ENCODE results near the gene NCAM1.
"Not testable (repeated sequence)": the region's sequence is repeated elsewhere in the genome, so short reads cannot be mapped to it uniquely, and the experiment has no call there.

Gene NCAM1

GRCh38 chr11:113019711-113020110 lies 58.5 kb downstream of the NCAM1 start:
- DNase-seq (ENCODE audit: low read depth in 1 of 2, low spot score in 1 of 2) = no peak

GRCh38 chr11:113021111-113021510 lies 59.9 kb downstream of the NCAM1 start:
- no peak for DNase-seq (ENCODE audit: low read depth in 1 of 2, low spot score in 1 of 2)

- no peak for DNase-seq (ENCODE audit: low read depth in 1 of 2, low spot score in 1 of 2)
These were observed 61.0 kb downstream of the NCAM1 start for GRCh38 chr11:113022262-113022661.

DNA sequence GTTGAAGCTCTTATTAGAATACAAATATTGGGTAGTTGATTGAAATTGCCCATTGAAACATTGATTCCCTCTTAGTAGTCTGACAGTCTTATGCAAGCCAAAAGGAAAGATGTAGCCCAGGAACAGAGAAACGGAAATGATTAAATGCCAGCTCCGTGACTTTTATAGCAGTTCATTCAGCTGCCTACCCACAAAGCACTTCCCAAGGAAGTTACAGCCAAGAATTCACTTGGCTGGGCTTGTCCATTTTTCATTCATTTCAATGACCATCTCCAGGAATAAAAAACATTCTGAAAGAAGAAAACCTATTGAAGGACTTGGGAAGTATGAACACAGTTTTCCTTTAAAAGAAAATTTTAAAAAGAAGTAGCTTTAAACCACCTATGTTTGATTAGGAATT lies 62.0 kb downstream of the NCAM1 start:
- no peak for DNase-seq (ENCODE audit: low read depth in 1 of 2, low spot score in 1 of 2)

- DNase-seq (ENCODE audit: low read depth in 1 of 2, low spot score in 1 of 2) = no peak
These were observed 62.8 kb downstream of the NCAM1 start for GRCh38 chr11:113023986-113024385.

GRCh38 chr11:113026778-113027177 lies 65.6 kb downstream of the NCAM1 start:
- DNase-seq (ENCODE audit: low read depth in 1 of 2, low spot score in 1 of 2) = no peak

- DNase-seq (ENCODE audit: low read depth in 1 of 2, low spot score in 1 of 2) = no peak
These were observed 73.4 kb downstream of the NCAM1 start for GRCh38 chr11:113034576-113034975.

DNA sequence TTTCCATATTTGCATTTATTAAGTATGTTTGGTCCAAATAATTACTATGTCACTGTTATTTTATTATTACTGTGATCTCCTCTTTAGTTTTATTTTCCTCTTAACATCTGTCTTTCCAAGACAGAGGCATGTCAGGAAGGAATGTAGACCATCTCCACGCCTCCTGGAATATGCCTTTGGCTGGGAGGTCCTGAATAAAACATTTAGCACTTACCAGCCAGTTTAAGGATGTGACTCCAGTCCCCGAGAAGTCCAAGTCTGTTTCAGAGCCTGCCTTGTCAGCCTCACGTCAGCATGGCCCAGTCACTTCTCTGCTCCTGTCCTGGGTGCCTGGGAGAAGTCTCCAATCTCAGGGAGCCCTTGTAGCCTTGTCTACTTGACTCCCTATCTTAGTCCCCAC lies 74.5 kb downstream of the NCAM1 start:
- DNase-seq (ENCODE audit: low read depth in 1 of 2, low spot score in 1 of 2) = no peak

DNA sequence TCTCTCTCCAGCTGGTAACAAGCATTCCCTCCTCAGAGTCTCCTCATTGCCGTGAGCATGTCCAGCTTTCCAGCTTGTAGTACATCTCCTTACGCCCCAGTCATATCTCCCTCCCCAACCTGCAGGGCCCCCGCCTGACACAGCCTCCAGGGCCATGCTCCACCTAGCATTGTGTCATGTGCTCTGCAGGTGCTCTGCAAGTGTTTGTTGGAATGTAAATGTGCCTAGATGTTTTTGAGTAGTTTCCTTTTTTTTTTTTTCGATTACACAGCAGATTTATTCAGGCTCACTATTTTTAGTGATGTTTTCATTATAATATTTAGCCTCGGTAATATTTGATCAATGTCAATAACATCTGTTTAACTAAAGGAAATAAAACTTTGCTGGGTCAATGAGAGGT lies 82.5 kb downstream of the NCAM1 start:
- no peak for DNase-seq (ENCODE audit: low read depth in 1 of 2, low spot score in 1 of 2)

- no peak for DNase-seq (ENCODE audit: low read depth in 1 of 2, low spot score in 1 of 2)
These were observed 83.9 kb downstream of the NCAM1 start for GRCh38 chr11:113045146-113045545.

DNA sequence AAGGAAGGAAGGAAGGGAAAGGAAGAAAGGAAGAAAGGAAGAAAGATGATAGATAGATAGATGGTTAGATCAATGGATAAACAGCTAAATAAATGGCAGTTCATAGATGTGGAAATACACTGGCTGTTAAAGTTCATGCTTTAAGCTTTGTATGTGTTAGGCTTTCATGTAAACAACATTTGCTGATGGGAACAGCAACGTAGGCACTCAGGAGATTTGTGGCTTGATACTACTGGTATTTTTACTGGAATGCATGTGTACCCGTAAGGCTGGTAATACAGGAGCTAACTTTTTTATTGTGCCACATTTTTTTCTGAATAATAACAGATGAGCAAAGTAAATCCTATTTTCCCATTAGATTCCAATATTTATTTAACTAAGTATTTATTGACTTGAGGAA lies 85.6 kb downstream of the NCAM1 start:
- no peak for DNase-seq (ENCODE audit: low read depth in 1 of 2, low spot score in 1 of 2)

DNA sequence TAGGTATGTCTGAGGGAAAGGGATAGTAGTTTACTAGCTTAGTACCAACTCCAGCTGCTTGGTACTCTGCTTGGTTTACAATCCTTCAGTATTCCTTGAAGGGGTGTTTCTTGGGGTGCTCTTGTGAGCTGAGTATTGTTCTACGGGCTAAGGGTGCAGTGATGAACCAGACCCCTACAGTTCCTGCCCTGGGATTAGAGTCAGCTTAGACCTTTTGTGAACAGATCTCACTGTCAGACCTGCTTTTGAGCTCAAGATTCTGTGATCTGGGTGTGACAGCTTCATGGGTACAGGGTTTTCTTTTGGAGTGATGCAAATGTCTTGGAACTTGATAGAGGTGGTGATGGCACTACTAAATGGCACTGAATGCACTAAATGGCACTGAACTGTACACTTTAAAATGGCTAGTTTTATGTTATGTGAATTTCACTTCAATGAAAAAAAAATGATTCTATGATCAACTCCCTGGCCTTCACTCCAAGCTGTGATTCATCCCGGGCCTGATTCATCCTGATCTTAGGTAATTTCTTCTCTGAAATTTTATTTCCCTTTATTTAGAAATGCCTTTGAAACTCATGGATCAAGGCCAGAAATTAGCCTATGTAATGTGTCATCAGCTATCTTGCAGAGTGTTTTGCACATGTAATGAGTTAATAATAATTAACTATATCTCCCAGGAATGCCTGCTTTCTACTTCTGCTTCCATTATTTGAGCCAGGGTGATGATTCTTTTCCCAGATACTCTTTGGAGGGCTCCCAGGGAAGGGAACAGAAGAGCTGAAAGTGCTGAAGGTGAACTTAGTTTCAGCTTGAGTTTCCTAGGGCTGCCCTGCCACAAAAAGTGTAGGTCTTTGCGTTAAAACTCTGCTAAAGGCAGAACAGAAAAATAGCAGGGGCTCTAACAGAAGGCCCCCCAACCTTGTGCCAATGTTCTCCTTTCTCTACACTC lies 87.9 kb downstream of the NCAM1 start:
- DNase-seq (ENCODE audit: low read depth in 1 of 2, low spot score in 1 of 2) = no peak

DNA sequence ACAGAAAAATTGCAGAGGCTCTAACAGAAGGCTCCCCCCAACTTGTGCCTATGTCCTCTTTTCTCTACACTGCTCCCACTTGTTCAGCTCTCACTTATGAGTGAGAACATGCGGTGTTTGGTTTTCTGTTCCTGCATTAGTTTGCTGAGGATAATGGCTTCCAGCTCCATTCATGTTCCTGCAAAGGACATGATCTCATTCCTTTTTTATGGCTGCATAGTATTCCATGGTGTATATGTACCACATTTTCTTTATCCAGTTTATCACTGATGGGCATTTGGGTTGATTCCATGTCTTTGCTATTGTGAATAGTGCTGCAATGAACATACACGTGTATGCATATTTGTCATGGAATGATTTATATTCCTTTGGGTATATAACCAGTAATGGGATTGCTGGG lies 91.8 kb downstream of the NCAM1 start:
- DNase-seq (ENCODE audit: low read depth in 1 of 2, low spot score in 1 of 2) = not testable (repeated sequence)

DNA sequence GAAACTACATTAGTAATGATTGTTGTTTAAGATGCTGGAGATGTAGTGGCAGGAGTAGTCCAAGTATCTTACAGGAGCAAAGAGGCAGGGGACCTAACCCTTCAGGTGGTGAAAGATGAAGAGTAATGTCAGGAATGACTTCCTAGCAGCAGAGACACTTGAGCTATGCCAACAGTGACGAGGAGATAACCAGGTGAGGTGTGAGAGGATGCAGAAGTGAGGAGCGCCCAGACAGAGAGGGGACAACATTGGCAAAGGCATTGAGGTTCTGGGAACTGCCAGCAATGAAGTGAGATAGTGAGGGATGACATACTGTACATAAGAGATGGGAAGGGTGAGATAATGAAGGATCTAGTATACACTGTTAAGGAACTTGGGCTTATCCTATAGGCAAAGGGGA lies 95.8 kb downstream of the NCAM1 start:
- DNase-seq (ENCODE audit: low read depth in 1 of 2, low spot score in 1 of 2) = no peak

DNA sequence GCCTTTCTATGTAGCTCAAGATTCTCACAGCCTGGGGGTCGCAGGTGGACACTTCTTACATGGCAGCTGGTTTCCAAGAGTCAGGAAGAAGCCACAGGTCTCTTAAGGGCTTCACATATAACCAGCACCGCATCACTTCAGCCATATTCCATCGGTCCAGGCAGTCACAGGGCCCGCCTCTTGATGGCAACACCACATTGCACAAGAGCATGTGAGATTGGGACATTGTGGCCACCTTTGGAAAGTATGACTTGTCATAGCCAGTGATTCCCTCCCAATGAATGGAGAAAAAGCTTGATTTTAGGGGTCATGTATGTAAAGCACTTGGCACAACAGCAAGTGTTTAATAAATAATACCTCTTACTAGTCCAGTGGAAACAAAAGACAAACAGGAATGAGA lies 98.3 kb downstream of the NCAM1 start:
- DNase-seq (ENCODE audit: low read depth in 1 of 2, low spot score in 1 of 2) = no peak

- no peak for DNase-seq (ENCODE audit: low read depth in 1 of 2, low spot score in 1 of 2)
These were observed 104.1 kb downstream of the NCAM1 start for GRCh38 chr11:113065330-113065729.

- no peak for DNase-seq (ENCODE audit: low read depth in 1 of 2, low spot score in 1 of 2)
These were observed 111.1 kb downstream of the NCAM1 start for GRCh38 chr11:113072237-113072858.

GRCh38 chr11:113073290-113073953 lies 112.2 kb downstream of the NCAM1 start:
- DNase-seq (ENCODE audit: low read depth in 1 of 2, low spot score in 1 of 2) = no peak

- no peak for DNase-seq (ENCODE audit: low read depth in 1 of 2, low spot score in 1 of 2)
These were observed 114.4 kb downstream of the NCAM1 start for GRCh38 chr11:113075586-113076095.

DNA sequence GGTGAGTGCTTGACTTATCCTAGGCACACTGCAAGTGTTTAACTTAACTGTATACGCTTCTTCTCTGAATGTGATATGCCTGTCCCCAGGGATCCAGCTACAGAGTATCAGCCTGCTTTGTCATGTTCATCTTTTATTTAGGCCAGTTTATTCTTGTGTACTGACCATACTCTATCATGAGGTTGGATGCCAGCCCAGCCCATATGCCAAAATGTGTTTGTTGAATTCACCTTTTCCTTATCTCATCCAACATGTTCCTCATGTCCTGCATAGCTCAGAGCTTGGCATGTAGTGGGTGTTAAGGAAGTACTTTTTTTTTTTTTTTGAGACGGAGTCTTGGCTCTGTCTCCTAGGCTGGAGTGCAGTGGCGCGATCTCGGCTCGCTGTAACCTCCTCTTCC lies 116.2 kb downstream of the NCAM1 start:
- no peak for DNase-seq (ENCODE audit: low read depth in 1 of 2, low spot score in 1 of 2)

DNA sequence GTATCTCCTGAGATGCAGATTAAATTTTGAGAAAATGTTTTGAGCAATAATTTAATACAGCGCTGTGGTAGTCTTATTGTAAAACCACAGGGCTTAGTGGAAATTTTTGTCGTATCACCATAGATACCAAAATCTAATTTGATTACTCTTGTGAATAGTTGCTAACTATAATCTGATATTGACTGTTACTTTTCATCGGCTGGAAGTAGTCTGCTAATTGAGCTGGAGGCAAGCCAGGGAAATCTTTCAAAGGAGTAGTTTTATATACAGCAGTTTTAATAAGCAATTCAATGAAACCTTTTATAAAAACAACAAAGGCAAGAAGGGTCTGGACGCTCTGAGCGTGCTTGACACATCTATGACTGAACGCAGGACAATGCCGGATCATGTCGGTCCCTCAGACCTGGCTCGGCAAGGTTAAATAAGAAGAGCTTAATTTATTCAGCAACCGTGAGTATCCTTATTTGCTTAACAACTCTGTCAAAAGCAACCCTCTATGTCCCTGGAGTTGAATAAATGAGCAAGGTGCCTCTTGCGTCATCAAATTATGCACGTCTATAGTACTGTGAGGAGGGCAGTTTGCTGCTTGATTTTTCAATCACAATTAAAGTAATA lies 121.2 kb downstream of the NCAM1 start:
- DNase-seq (ENCODE audit: low read depth in 1 of 2, low spot score in 1 of 2) = no peak
